D721Med (cell line): ENCODE measurements around the gene TGM3.
"Not testable (repeated sequence)": the region's sequence is repeated elsewhere in the genome, so short reads cannot be mapped to it uniquely, and the experiment has no call there.

ENCODE experiments used
- DNase-seq: peaks from one replicate; pipeline ENCODE4 v3.0.0; 2011; ENCODE audit warnings: low spot score; ENCODE audit not compliant: insufficient read length
- FAIRE-seq: peaks from 2 replicates; lab custom pipeline; 2011; peaks lifted over from hg19 to GRCh38; lab: Jason Lieb, UNC
- TF ChIP-seq, protein P1 (sequence below): IDR thresholded peaks from 2 replicates; pipeline ENCODE4 v1.5.1; 2012; ENCODE audit warnings: mild to moderate bottlenecking, control low read depth; ENCODE audit not compliant: insufficient read depth; ENCODE audit errors: missing control alignments

Gene TGM3

DNA sequence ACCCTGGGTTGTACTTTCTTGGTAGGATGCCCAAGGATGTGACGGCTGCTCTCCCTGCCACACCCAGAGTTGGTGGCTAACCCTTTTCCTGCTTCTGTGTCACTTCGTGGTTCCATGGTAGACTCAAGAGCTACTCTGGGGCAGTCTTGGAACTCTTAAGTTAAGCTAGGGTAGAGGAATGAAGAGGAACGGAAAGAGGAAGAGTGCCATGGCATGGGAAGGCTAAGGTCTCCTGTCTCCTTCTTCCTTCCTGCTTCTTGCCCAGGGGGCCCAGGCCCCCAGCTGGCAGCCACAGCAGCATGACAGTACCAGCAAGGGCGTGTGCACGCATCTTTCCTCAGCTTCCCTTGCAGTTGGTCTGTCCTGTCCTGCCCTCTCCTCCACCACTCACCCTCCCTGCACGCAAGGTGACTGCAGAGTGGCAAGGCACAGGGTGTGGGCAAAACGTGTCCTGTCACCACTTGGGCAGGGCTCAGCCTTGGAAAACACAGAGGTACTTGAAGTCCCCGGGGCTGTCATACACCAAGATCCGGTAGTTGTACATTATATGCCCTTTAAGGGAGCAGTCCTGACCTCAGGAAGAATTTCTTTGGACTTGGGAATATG, 39.8 kb upstream of the TGM3 start:
- TF ChIP-seq, protein P1, sequence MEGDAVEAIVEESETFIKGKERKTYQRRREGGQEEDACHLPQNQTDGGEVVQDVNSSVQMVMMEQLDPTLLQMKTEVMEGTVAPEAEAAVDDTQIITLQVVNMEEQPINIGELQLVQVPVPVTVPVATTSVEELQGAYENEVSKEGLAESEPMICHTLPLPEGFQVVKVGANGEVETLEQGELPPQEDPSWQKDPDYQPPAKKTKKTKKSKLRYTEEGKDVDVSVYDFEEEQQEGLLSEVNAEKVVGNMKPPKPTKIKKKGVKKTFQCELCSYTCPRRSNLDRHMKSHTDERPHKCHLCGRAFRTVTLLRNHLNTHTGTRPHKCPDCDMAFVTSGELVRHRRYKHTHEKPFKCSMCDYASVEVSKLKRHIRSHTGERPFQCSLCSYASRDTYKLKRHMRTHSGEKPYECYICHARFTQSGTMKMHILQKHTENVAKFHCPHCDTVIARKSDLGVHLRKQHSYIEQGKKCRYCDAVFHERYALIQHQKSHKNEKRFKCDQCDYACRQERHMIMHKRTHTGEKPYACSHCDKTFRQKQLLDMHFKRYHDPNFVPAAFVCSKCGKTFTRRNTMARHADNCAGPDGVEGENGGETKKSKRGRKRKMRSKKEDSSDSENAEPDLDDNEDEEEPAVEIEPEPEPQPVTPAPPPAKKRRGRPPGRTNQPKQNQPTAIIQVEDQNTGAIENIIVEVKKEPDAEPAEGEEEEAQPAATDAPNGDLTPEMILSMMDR = no peak
- FAIRE-seq = no peak
- DNase-seq = no peak

DNA sequence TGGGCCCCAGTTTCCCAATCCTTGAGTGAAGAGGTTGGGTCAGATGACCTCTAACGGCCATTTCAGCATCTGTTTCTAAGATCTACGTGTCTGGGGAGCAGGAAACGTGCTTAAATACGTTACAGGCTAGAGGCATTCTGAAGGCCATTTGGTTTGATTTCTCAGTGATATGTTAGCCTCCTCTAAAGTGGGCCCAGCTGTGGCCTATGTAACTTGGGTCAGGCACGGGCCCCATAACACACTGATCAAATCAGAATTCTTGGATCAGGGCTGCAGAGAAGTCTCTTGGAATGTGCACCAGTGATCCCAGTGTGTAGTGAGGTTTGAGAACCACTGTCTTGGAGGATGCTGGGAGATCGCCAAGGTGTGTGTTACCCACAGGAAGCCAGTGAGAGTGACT, 36.1 kb upstream of the TGM3 start:
- DNase-seq (no peak), FAIRE-seq (no peak)
- TF ChIP-seq, protein P1 = no peak

DNA sequence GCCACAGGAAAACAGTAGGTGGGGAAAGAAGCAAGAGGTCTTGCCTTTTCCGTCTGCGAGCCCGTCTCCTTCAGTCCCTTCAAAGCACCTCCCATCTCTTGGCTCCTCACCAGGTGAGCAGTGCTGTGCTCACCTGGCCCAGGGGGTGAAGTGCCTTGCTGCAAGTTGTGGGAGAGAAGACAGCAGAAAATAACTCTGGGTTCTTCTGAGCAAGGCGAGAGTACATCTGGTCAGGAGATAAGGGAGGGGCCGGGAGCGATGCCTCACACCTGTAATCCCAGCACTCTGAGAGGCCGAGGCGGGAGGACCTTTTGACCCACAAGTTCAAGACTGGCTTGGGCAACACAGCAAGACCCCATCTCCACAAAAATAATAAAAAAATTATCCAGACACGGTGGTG, 35.6 kb upstream of the TGM3 start:
- no peak for DNase-seq
- FAIRE-seq = no peak
- TF ChIP-seq, protein P1 = no peak

DNA sequence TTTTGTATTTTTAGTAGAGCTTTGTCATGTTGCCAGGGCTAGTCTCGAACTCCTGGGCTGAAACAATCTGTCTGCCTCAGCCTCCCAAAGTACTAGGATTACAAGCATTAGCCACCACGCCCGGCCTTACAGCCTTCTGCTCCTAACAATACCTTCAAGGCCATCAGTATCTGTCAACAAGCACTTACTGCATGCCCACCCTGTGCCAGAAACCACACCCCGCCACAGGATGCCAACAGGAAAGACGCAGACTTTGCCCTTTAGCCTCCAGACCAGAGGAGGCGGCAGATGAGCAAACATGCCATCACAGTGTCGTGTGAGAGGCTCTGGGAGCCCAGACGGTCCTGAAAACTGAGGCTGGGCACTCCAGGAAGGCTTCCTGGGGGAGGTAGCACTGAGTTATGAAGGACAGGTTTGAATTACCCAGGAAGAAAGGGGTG, 34.7 kb upstream of the TGM3 start:
- DNase-seq = no peak
- TF ChIP-seq, protein P1 = no peak

DNA sequence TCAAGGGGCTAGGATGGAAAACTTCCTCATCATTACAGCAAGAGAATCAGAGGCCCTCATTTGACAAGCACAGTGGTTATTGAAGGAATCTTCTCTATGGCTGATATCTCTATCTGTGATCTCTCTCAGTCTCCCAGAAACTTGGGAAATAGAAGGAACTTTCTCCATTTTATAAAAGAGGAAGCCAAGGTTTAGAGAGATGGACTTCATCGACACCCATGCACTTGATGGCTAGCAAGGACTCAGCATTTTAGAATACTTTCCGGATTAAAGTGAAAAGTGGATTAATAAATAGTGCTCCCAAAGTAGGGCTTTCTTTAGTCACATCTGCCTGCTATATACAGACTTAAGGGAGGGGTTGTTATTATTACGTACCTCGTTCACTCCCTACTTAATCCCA, 34.2 kb upstream of the TGM3 start:
- FAIRE-seq (no peak), DNase-seq (no peak)
- TF ChIP-seq, protein P1 = no peak

More for the DNA sequence above, 34.7 kb upstream of the TGM3 start:
- FAIRE-seq = no peak

DNA sequence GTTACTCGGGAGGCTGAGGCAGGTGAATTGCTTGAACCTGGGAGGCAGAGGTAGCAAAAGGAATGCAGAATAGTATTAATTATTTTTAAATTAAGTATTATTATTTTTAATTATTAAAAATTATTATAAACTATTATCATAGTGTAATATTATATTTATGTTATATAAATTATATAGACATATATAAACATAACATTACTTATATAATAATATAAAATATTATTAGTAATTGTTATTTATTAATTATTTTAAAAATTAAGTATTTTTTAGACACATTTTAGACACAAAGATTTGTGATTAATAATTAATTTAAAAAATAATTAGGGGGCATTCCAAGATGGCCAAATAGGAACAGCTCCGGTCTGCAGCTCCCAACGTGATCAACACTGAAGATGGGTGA, 31.7 kb upstream of the TGM3 start:
- FAIRE-seq = no peak
- DNase-seq = no peak
- TF ChIP-seq, protein P1 = no peak

DNA sequence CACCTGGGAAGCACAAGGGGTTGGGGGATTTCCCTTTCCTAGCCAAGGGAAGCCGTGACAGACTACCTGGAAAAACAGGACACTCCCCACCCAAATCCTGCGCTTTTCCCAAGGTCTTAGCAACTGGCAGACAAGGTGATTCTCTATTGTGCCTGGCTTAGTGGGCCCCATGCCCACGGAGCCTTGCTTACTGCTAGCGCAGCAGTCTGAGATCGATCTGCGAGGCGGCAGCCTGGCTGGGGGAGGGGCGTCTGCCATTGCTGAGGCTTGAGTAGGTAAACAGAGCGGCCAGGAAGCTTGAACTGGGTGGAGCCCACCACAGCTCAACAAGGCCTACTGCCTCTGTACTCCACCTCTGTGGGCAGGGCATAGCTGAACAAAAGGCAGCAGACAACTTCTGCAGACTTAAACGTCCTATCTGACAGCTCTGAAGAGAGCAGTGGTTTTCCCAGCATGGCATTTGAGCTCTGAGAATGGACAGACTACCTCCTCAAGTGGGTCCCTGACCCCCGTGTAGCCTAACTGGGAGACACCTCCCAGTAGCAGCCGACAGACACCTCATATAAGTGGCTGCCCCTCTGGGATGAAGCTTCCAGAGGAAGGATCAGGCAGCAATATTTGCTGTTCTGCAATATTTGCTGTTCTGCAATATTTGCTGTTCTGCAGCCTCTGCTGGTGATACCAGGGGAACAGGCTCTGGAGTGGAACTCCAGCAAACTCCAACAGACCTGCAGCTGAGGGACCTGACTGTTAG, 31.0 kb upstream of the TGM3 start:
- FAIRE-seq, DNase-seq: not testable (repeated sequence)
